ENCODE data around the gene GPR17. TPM values are rescaled to one million over a fixed set of nuclear protein-coding genes. Genes with fewer than 3 reads are reported as not detected.

Gene GPR17
- total RNA-seq, 1 donor: not detected

GRCh38 chr2:127661949-127662510 is 16.1 kb downstream of the GPR17 start:
- peak; percentile 32 for DNase-seq (ENCODE audit: low read depth)
- no peak for TF ChIP-seq CTCF (IDR thresholded peaks at IDR 0.05; ENCODE audit: insufficient read depth, low read depth, low read length)
- H3K4me3 ChIP-seq (ENCODE audit: low read depth, low read length): no peak overlapping the region

GRCh38 chr2:127662937-127663565 is 17.1 kb downstream of the GPR17 start:
- DNase-seq (ENCODE audit: low read depth): no peak
- no peak for TF ChIP-seq CTCF (IDR thresholded peaks at IDR 0.05; ENCODE audit: insufficient read depth, low read depth, low read length)
- no peak overlapping the region for H3K4me3 ChIP-seq (ENCODE audit: low read depth, low read length)

- H3K4me3 ChIP-seq (ENCODE audit: low read depth, low read length): no peak overlapping the region
- no peak for DNase-seq (ENCODE audit: low read depth)
- TF ChIP-seq CTCF (IDR thresholded peaks at IDR 0.05; ENCODE audit: insufficient read depth, low read depth, low read length): no peak
These were observed 17.7 kb downstream of the GPR17 start for GRCh38 chr2:127663566-127664064.

- no peak for TF ChIP-seq CTCF (IDR thresholded peaks at IDR 0.05; ENCODE audit: insufficient read depth, low read depth, low read length)
- no peak overlapping the region for H3K4me3 ChIP-seq (ENCODE audit: low read depth, low read length)
- DNase-seq (ENCODE audit: low read depth): no peak
These were observed 18.3 kb downstream of the GPR17 start for GRCh38 chr2:127664065-127664894.

- TF ChIP-seq CTCF (IDR thresholded peaks at IDR 0.05; ENCODE audit: insufficient read depth, low read depth, low read length): no peak
- DNase-seq (ENCODE audit: low read depth): no peak
- H3K4me3 ChIP-seq (ENCODE audit: low read depth, low read length): no peak overlapping the region
These were observed 18.9 kb downstream of the GPR17 start for GRCh38 chr2:127664895-127665225.

- H3K4me3 ChIP-seq (ENCODE audit: low read depth, low read length): no peak overlapping the region
- TF ChIP-seq CTCF (IDR thresholded peaks at IDR 0.05; ENCODE audit: insufficient read depth, low read depth, low read length): no peak
- no peak for DNase-seq (ENCODE audit: low read depth)
These were observed 19.4 kb downstream of the GPR17 start for GRCh38 chr2:127665267-127665893.
